HTR-8/SVneo (cell line): ENCODE measurements around the gene STK35.
A peak's percentile ranks its signal among the peaks of the same experiment; 100 is the strongest.

Experiments used
- DNase-seq: peaks from one replicate; pipeline ENCODE4 v3.0.0; 2011; ENCODE audit warnings: low spot score, mixed read lengths; ENCODE audit not compliant: insufficient read length
- FAIRE-seq: peaks from 2 replicates; lab custom pipeline; 2011; peaks lifted over from hg19 to GRCh38; lab: Jason Lieb, UNC

The STK35 gene

DNA sequence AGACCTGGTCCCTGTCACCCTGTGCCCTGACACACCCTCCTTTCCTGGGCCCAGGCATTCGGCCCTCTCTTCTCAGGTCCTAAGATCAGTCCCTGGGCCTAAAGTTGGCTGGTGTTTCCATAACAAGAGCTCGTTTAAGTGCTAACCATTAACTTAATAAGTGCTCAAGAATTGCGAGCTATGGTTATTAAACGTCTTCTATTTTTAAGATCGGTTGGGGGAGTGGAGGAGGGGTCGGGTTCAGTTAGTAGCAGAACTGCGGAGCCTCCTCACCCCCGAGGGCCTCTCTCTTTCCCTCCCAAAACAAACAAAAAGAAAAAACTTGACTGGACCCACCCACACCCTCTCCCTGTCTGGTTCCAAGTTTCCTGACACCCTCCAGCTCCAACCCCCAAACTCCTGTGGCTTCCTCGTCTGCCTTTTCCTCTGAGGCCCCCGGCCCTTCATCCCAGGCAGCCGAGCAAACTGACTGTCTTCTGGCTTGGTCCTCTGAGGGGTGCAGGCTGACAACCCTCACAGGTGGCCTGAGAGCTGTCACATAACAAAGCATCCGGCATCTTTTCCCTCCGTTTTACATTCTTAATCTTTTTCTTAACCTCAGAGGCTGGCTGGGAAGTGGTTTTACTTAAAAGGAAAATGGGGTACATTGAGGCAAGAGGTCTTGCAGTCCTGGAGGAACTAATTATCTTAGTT is 2.0 kb downstream of the STK35 start:
- FAIRE-seq (no peak), DNase-seq (no peak)

DNA sequence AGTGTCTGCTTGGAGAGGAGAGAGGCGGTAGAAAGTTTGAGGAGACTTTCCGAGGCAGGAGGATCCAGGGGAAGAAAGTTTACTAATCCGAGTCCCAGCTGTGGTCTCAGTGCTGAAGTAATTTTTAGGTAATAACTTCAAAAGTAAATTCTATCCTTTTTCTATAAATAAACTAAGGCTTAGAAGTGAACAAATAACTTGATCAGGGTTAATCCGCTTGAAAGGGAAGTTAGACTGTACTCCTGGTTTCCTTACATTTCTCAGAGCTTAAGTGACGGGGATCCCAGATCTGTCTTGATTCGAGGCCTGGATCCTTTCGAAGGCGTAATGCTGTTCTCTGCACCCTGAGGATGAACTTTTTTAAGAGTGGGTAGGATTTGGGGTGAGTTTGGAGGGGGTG is 2.6 kb downstream of the STK35 start:
- no peak for DNase-seq
- no peak for FAIRE-seq

DNA sequence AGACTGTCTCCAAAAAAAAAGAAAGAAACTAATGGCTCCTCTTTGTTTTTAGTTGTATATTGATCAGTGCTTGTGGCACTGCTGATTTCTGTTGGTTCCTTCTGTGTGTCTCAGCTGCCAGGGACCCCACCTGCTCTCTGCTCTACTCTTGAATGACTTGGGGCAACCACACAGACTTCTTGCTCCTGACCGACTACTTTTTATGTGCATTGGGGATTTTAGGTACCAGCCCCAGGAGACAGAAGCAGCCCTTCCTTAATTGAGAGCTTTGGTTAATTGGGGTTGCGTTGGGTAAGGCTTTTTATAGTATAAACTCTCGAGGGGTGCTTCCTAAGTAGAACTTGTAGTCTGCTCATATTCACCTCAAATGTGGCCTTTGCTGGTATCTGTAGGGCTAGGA is 6.9 kb downstream of the STK35 start:
- DNase-seq (no peak), FAIRE-seq (no peak)

DNA sequence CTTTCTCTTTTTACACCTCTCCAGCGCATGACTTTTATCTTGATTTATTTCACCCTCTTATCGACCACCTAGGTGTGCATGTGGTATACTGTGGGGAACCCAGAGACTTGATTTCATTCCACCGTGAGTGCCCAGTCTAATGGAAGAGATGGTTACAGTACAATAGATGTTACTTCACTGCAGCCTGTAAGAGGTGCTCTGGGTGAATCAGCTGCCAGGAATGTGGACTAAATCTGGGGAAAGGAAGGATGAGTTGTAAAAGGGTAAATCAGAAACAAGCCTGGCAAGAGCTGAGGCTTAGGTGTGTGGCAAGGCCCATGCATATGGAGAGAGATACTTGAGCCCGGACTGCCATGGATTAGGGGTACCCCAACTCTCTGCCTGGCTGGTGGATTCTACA is 7.4 kb downstream of the STK35 start:
- DNase-seq (peak; percentile 69), FAIRE-seq (peak; percentile 86)

DNA sequence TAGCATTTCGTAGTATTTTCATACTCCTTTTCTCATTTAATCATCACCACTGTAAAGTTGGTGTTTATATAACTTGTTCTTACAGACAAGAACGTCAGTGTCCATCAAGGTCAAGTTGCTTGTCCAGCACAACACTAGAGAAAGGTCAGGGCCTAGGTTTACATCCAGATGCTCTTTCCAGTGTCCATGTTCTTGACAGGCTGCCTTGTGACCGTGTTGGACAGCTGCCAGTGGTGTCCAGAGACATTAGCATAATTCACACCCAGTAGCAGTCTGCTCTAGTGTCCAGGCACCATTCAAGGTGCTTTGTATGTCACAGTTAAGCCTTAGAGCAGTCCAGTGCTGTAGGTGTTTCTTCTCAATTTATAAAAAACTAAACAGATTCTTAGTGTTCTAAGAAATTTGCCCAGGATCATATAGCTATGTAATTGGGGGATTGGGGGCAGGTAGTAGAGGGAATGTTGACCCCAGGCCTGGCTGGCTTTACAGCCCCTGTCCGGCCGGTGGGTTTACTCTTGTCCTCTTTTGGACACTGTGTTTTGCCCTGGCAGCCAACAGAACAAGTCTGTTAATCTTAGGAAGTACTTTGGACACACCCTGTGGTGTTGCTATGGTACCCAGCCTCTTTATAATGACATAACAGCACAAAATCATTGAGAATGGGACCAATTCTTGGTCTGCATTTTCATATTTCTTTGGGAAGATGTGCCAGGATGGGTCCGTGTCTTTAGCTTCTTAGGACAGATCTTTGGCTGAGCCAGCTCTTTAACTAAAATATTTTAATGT is 8.0 kb downstream of the STK35 start:
- DNase-seq, result no peak
- no peak for FAIRE-seq

DNA sequence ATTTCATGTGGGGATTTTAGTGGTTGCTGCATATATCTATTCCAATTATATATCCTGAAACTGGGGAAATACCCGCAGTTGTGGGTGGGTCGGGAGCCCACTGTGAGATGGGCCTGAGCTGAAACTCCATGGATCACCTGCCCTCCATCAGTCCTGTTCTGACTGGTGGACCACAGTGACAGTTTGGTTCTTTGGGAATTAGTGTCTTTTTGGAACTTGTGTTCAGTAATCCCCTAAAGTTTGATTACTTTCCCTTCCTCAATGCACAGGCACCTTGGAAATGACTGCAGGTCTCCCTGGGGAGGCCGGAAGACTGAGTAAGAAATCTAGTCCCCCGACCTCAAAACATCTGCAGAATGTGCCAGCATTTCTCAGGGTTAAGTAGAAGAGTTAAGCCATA is 11.3 kb downstream of the STK35 start:
- DNase-seq, result no peak
- FAIRE-seq, result no peak

DNA sequence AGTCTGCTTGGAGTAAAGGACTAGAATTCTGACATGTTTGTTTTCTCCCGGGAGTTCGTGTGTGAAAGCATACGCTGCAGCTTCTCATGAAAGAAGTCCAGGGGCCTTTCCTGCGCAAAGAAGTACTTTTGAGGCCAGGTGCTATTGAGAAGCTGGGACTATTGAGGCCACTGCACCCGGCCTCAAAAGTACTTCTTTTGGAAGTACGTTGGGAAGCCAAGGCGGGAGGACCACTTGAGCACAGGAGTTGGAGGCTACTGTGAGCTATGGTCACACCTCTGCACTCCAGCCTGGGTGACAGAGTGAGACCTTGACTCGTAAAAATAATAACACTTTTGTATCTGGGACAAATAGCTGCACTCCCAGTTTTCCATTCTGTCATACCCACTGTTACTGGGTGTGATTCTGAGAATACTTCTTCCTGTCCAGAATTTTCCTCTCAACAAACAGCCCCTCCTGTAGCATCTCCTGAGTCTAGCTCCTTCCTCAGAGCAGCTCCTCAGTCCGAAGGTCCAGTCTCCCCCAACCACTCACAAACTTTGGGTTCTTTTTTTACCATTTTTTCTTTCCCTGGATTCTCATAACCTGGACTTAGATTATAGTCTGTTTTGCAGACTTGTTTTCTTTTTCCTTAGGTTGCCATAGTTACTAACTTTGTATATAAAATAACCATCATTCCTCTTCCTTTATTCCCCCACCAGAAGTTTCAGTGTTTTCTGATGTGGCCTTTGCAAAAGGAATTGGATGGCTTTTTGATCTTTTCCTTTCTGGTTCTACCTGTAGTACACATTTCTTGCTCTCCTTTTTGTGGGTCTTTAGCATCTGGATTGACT is 12.7 kb downstream of the STK35 start:
- DNase-seq, result no peak
- FAIRE-seq, result no peak

DNA sequence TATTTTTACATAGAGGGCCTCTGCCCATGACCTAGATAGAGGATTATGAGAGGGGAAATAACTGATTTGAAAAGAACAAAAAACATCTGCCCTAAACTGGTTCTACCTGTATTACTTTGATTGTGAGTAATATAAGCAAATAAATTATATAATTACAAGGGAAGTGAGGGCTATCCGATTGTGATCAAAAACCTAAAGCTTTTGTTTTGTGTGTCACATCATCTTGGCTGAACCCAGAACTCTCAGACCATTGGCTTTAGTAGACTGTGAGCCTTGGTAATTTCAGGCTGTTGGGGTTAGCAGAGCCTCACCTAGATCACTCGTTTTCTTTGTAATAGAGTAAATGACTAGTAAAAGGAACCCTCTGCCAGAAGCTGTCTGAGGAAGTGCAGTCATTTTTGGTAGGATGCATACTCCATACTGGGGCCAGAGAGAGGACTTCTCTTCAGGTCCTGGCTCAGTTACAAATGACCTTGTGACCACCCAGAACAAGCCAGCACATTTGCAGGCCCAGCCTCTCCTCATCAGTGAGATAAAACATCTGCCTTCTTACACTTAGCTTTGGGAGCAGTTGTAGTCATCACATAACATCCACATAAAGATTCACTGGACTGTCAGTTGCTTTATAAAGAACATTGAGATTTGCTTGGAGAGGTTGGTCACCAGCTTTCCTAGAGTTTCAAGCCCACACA is 13.5 kb downstream of the STK35 start:
- DNase-seq (no peak), FAIRE-seq (no peak)

DNA sequence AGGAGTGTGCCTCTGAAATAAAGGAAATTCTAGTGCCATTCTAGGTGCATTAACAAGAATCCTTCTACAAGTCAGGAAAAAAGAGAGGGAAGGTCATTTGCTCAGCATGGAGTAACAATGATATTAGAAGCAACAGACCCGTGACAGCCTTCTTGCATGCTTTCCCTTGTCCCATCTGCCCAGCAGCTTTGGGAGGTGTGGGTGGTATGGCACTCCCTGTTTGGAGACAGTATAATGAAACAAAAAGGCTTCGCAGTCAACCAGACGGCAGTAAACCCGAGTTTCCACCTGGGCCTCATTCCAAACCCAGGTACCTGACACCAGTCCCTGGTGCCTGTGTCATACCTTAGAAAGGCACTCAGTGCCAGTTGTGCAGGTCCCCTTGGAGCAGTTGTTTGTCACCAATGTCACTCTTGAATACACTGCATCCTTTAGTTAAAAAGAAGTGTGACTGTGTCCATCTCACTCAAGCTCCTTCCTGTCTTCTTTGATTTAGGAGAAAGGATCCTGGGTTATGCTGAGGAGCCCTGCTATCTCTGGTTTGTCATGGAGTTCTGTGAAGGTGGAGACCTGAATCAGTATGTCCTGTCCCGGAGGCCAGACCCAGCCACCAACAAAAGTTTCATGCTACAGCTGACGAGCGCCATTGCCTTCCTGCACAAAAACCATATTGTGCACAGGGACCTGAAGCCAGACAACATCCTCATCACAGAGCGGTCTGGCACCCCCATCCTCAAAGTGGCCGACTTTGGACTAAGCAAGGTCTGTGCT is 14.7 kb downstream of the STK35 start:
- DNase-seq (no peak), FAIRE-seq (no peak)

DNA sequence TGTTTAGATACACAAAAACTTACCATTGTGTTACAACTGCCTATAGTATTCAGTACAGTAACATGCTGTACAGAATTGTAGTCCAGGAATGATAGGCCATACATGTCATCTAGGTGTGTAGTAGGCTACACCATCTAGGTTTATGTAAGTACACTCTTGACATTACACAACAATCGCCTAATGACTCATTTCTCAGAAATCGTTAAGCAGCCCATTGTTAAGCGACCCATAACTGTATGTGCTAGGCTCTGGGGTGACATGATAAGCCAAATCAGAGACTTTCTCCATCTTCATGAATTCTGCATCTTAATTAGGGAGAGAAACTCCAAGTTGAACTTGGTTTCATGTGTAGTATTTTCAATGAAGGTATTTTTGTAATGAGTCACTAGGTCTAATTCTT is 17.2 kb downstream of the STK35 start:
- no peak for DNase-seq
- FAIRE-seq, result no peak

DNA sequence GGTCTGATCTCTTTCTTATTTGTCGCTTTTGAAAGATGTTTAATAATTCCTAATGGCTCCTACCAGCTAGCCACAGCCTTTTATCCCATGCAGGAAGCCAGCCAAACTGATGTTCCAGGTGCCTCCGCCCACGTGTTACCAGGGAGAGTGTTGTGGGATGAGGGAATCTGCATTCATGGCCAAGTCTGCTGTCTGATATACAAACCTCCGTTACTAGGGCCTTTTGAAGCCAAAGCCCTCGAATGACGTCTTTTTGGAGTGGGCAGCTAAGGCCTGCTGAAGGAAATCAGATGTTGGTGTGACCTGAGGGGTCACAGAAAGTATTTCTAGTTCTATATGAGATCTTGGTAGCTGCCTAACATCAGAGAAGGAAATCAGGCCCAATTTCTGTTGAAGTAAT is 21.3 kb downstream of the STK35 start:
- FAIRE-seq, result no peak
- DNase-seq, result no peak

DNA sequence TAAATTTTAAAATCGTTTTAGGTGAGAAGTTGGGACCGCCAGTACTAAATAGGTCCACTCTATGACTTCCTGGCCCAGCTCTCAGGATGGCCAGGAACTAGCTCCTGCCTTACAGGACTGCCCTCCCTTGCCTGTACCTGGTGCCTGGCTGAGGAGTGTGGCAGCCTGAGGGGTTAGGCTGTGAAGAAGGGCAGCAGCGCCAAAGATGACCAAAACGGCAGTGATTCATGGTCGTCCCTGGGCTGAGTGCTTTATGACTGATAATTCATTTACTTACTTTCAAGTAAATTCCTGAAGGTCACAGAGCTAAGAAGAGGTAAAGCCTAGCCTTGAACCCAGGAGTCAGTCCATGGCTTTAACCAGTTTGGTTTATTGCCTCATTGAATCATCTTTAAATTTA is 22.1 kb downstream of the STK35 start:
- DNase-seq (no peak), FAIRE-seq (no peak)

DNA sequence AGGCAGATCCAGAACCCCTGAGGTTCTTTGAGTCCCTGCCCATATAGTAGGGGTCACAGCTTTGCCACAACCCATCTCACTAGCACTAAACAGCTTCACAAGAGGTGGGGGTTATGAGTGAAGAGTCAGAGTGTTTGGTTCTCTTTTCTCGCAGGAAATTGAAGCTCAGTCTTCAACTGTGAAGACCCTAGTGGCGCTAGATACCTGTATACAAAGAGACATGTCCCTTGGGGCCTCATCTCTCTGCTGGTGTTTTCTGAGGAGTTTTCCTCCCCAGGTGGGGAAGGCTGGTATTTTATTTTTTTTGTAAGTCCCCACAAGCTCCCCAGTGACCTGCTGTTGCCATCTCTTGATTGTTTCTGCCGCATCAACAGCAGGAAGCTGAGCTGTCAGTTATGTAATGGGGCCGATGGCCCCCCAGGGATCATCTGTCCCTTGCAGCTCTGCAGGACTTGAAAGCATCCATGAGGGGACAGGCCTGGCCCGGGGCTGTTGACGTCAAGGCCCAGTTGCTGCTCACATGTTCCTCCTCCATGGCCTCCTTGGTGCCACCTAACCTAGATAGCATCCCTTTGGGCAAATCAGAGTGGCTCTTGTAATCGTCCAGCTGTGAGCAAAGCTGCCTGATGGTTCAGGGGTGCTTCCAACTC is 23.1 kb downstream of the STK35 start:
- DNase-seq, result no peak
- no peak for FAIRE-seq

DNA sequence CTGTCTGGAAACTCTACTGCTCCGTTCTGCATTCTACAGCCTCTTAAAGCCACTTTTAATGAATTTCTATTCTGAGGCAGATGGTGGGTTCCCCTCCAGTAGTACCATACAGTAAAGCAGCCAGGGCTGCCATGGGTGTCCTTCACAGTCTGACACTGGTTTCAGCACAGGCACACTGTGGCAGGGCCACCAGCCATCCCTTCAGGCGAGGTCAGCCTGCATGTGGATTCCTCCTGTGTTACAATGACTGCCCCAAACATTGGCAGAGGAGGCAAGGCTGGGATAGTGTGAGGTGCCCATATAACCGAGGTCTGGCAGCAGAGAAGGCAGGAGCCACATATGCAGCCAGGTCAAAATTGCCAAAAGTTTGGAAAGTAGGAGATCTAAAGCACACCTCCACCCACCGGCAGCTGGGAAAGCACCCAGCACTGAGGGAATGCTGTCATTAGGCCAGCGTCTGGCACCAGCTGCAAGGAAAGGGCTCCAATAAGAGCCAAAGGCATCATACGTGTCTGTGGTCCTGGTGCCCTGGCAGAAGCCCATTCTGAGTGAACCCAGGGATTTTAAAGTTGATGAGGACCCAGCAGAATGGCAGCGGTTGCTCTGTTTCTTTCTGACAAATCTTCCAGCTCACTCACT is 24.0 kb downstream of the STK35 start:
- DNase-seq (no peak), FAIRE-seq (no peak)

DNA sequence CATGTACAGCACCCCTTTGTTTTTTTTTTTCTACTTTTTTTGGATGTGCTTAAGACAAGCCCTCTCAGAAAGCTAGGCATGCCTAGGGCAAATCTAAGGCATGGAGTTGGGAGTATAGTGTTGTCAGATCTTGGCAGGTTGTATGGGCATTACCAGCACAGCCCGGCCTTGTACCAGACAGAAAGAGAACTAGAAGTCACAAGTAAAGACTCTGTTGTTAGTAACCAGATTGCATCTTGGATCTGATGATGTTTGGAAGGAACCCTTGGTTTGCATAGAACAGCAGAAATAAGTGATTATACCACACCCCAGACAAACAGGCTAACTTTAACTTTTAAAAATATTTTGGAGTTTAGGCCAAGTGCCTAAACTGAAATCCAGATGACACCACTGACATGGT is 25.6 kb downstream of the STK35 start:
- DNase-seq (no peak), FAIRE-seq (no peak)

DNA sequence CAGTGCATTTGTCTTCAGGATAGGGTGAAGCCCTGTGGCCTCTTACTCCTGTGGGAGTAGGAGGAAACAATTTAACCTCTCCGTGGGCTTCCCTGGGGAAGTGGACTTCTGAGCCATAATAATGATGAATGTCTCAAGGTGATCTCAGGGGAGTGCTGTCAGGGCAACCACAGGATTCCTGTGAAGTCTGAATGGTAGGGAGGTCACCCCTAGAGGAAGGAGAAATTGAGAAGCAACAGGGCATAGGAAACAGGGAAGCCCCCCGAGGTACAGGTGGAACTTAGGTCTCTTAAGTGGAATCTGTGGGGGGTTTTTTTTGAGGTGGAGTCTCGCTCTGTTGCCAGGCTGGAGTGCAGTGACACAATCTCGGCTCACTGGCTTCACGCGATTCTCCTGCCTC is 26.9 kb downstream of the STK35 start:
- DNase-seq, result no peak

DNA sequence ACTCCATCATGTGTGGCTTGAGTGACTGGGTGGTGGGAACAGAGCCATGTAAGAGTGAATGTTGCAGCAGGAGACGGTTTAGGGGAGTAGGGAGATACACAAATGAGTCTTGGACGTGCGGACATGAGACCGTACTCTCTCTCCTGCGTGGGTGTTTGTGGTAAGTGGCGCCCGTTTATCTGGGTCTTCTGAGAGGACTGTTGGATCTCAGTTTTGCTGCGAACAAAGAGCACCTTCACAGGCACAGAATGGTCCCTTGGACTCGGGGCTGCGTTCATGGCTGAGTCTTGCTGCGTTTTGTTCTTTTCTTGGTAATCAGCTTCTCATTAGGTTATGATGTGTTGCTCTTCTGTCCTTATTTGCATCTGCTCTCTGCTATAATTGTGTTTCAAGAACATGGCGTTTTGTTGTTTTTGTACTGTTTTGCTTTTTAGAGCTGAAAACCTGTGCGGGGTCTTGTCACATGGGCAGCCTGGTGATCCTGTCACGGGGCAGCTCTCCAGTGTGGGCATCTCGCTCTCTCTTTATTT is 28.5 kb downstream of the STK35 start:
- DNase-seq, result no peak
- no peak for FAIRE-seq

More for the DNA sequence above, 26.9 kb downstream of the STK35 start:
- FAIRE-seq, result no peak

DNA sequence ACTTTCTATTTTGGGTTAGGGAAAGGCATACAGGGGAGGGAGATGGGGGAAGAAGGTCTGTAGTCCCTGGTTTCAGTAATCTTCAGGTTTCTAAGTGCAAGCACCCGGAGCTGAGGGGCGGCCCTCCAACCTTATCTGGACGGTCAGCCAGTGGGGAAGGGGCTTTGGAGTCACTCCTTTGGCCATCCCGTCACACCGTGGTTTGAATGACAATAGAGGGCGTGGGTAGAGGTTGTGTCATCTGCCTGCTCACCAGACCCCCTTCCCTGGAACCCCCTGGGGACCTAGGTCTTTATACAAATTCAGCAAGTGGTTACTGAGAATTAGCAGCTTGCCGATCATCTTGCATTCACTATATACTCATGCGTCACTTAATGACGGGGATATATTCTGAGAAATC is 29.1 kb downstream of the STK35 start:
- FAIRE-seq (no peak), DNase-seq (no peak)

DNA sequence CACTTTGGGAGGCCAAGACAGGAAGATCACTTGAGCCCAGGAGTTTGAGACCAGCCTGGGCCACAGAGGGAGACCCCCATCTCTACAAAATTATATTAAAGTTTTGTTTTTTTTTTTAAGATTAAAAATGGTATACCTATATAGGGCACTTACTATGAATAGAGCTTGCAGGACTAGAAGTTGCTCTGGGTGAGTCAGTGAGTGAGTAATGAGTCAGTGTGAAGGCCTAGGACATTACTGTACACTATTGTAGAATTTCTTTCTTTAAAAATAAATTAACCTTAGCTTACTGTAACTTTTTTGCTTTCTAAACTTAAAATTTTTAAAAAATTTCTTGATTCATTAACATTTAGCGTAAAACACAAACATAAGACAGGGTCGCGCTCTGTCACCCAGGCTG is 29.7 kb downstream of the STK35 start:
- FAIRE-seq, result no peak
- DNase-seq, result no peak
